Activated CD8-positive, alpha-beta T cell treated with anti-CD3 and anti-CD28 coated beads for 36 hours (primary cell): ENCODE data around the gene TGM6. TPM values are rescaled to one million over a fixed set of nuclear protein-coding genes. Genes with fewer than 3 reads are reported as not detected.

Experiments
- ATAC-seq: fragments of 200-7000 bp; cut with Tn5 transposase; one replicate; pipeline ENCODE4 v1.10.0; 2021; ENCODE audit warnings: mild to moderate bottlenecking, moderate library complexity
- CTCF ChIA-PET: fragments of 350-600 bp; sonication (Branson Sonifier 250); formaldehyde crosslinking; loops from one replicate; lab custom pipeline; 2021; ENCODE audit warnings: antibody characterized with exemption; lab: Charles Lee
- POLR2A ChIA-PET: fragments of 350-600 bp; sonication (Branson Sonifier 250); formaldehyde crosslinking; loops from one replicate; lab custom pipeline; 2021; ENCODE audit warnings: antibody characterized with exemption; lab: Charles Lee
- DNase-seq: peaks from one replicate; pipeline ENCODE4 v3.0.0-alpha.2; 2020
- H3K27ac Mint-ChIP-seq: one replicate; pipeline ENCODE4 v1.8.0; 2021; ENCODE audit warnings: mild to moderate bottlenecking, mixed read lengths
- H3K27me3 Mint-ChIP-seq: one replicate; pipeline ENCODE4 v1.8.0; 2021; ENCODE audit warnings: mixed read lengths
- H3K36me3 Mint-ChIP-seq: one replicate; pipeline ENCODE4 v1.8.0; 2021; ENCODE audit warnings: low read depth, mixed read lengths
- H3K4me1 Mint-ChIP-seq: one replicate; pipeline ENCODE4 v1.8.0; 2021; ENCODE audit warnings: low read depth, mixed read lengths
- H3K4me3 Mint-ChIP-seq: one replicate; pipeline ENCODE4 v1.8.0; 2021; ENCODE audit warnings: mild to moderate bottlenecking, moderate library complexity, mixed read lengths
- H3K9me3 Mint-ChIP-seq: one replicate; pipeline ENCODE4 v1.8.0; 2021; ENCODE audit warnings: mixed read lengths
- CTCF ChIP-seq: fragments of 200-600 bp; IDR thresholded peaks from one replicate; pipeline ENCODE4 v1.8.0; 2022; ENCODE audit warnings: antibody characterized with exemption, mild to moderate bottlenecking
- intact Hi-C: fragments of 100-400 bp; cut with micrococcal nuclease; formaldehyde crosslinking; loops from one replicate; pipeline ENCODE4 v1.10.0; 2022
- total RNA-seq, 2 experiments: library from RNA; stranded (reverse); gene quantifications; one replicate each; pipeline ENCODE4 v1.2.3, GENCODE V29; 2021

Gene TGM6
- total RNA-seq, 2 experiments from 2014 or later: not detected

- no peak for ATAC-seq
- no peak for TF ChIP-seq CTCF
- intact Hi-C loops: no loop called here
- peaks cover 8% of the 10 kb centered on the region for H3K27me3 Mint-ChIP-seq
- no peak for DNase-seq
- no peaks in the 10 kb centered on the region for H3K36me3 Mint-ChIP-seq
- no peak overlapping the region for H3K4me3 Mint-ChIP-seq
- H3K4me1 Mint-ChIP-seq: no peaks in the 10 kb centered on the region
- peaks cover 21% of the 10 kb centered on the region for H3K9me3 Mint-ChIP-seq
- CTCF ChIA-PET: no interaction called here
- POLR2A ChIA-PET: no interaction called here
- no peak overlapping the region for H3K27ac Mint-ChIP-seq
Observed at GRCh38 chr20:2361035-2361593, 19.6 kb upstream of the TGM6 start.

GRCh38 chr20:2363187-2363586 is 17.5 kb upstream of the TGM6 start:
- no peak for ATAC-seq
- Mint-ChIP-seq H3K27me3 (peaks cover 16% of the 10 kb centered on the region), H3K9me3 (peaks cover 21% of the 10 kb centered on the region), H3K4me3 (no peak overlapping the region), H3K27ac (no peak overlapping the region), H3K36me3 (no peaks in the 10 kb centered on the region), H3K4me1 (no peaks in the 10 kb centered on the region)
- ChIA-PET POLR2A (no interaction called here), CTCF (interaction anchor here (1.2 to 2.6 kb wide), 2 partner anchors 88 to 159 kb away, joined by 3 to 7 read pairs; no protein-coding TSS in a partner anchor)
- intact Hi-C loops: no loop called here
- DNase-seq: no peak
- no peak for TF ChIP-seq CTCF

GRCh38 chr20:2363587-2363986 is 17.1 kb upstream of the TGM6 start:
- H3K36me3 Mint-ChIP-seq: no peaks in the 10 kb centered on the region
- peaks cover 21% of the 10 kb centered on the region for H3K9me3 Mint-ChIP-seq
- intact Hi-C loops: no loop called here
- CTCF ChIA-PET: interaction anchor here (1.2 to 2.6 kb wide), 2 partner anchors 88 to 159 kb away, joined by 3 to 7 read pairs; no protein-coding TSS in a partner anchor
- H3K4me1 Mint-ChIP-seq: no peaks in the 10 kb centered on the region
- H3K27ac Mint-ChIP-seq: no peak overlapping the region
- no peak overlapping the region for H3K4me3 Mint-ChIP-seq
- TF ChIP-seq CTCF: no peak
- DNase-seq (no peak), ATAC-seq (no peak)
- peaks cover 16% of the 10 kb centered on the region for H3K27me3 Mint-ChIP-seq
- POLR2A ChIA-PET: no interaction called here

- CTCF ChIA-PET: interaction anchor here (2.6 kb wide), 1 partner anchor 87 kb away, joined by 7 read pairs; no protein-coding TSS in a partner anchor
- H3K27ac Mint-ChIP-seq: no peak overlapping the region
Observed at GRCh38 chr20:2364044-2364443, 16.7 kb upstream of the TGM6 start.

More at GRCh38 chr20:2364044-2364443, 16.7 kb upstream of the TGM6 start:
- DNase-seq (no peak), ATAC-seq (no peak)
- peaks cover 17% of the 10 kb centered on the region for H3K27me3 Mint-ChIP-seq
- no peaks in the 10 kb centered on the region for H3K36me3 Mint-ChIP-seq
- intact Hi-C loops: no loop called here
- TF ChIP-seq CTCF: no peak
- POLR2A ChIA-PET: no interaction called here
- no peaks in the 10 kb centered on the region for H3K4me1 Mint-ChIP-seq
- no peak overlapping the region for H3K4me3 Mint-ChIP-seq
- peaks cover 21% of the 10 kb centered on the region for H3K9me3 Mint-ChIP-seq
